Stimulated activated CD8-positive, alpha-beta memory T cell treated with anti-CD3 and anti-CD28 coated beads, Interleukin-4, amount 100 ng/mL, for 1 hour (primary cell): Measurements from ENCODE around the gene C12orf60.
"Not testable (repeated sequence)": the region's sequence is repeated elsewhere in the genome, so short reads cannot be mapped to it uniquely, and the experiment has no call there.

ENCODE experiments used
- DNase-seq, 2 donors: peaks; one replicate each; pipeline ENCODE4 v3.0.0-alpha.2; 2020; ENCODE audit warnings: low read depth in 2 of 2, low spot score in 1 of 2

The C12orf60 gene

GRCh38 chr12:14803011-14803829 lies at the start of gene C12orf60, which contains the start of gene WBP11:
Gene C12orf60 (plus strand): TSS chr12:14803670. CDS start chr12:14822936, 19,266 bp downstream.
Gene WBP11 (minus strand): TSS chr12:14803478. CDS start chr12:14801383, 2,095 bp downstream.
- peak; percentile 69 to 73 for DNase-seq

GRCh38 chr12:14756334-14757143 lies 46.9 kb upstream of the C12orf60 start:
- DNase-seq, result no peak

GRCh38 chr12:14759711-14760280 lies 43.7 kb upstream of the C12orf60 start:
- not testable (repeated sequence) for DNase-seq

DNA sequence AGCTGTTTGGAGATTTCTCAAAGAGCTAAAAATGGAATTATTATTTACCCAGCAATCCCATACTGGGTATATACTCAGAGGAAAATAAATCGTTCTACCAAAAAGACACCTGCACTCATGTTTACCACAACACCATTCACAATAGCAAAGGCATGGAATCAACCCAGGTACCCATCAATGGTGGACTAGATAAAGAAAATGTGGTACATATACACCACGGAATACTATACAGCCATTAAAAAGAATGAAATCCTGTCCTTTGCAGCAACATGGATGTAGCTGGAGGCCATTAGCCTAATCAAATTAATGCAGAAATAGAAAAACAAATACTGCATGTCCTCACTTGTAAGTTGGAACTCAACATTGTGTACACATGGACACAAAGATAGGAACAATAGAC lies 38.1 kb upstream of the C12orf60 start:
- DNase-seq, result no peak

- not testable (repeated sequence) for DNase-seq
Observed at GRCh38 chr12:14766020-14766419, 37.5 kb upstream of the C12orf60 start.

DNA sequence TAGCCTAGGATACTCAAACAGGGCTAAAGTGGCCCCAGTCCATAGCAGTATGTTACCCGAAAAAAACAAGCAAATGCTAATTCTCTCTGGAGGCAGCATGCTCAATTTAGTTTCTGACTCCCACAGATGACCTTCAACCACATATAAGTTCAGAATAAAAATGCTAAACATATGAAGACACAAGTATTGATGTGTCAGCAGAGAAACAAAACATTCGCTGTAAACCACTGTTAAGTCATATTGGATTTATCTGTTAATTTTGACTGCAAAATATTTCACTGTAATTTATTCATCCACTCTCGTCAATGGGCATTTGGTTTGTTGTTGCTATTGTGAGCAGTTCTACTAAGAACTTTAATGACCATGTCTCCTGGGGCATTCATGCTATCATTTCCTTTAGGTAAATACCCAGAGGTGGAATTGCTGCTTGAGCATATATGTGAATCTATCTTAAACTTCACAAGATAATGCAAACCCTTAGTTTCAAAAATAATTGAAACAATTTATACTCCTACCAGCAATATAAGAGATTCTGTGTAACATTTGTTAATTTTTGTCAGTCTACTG lies 36.7 kb upstream of the C12orf60 start:
- DNase-seq, result no peak

- no peak for DNase-seq
Observed at GRCh38 chr12:14767617-14768016, 35.9 kb upstream of the C12orf60 start.

- no peak for DNase-seq
Observed at GRCh38 chr12:14768823-14769405, 34.6 kb upstream of the C12orf60 start.

GRCh38 chr12:14769466-14769968 lies 34.0 kb upstream of the C12orf60 start:
- DNase-seq, result no peak

DNA sequence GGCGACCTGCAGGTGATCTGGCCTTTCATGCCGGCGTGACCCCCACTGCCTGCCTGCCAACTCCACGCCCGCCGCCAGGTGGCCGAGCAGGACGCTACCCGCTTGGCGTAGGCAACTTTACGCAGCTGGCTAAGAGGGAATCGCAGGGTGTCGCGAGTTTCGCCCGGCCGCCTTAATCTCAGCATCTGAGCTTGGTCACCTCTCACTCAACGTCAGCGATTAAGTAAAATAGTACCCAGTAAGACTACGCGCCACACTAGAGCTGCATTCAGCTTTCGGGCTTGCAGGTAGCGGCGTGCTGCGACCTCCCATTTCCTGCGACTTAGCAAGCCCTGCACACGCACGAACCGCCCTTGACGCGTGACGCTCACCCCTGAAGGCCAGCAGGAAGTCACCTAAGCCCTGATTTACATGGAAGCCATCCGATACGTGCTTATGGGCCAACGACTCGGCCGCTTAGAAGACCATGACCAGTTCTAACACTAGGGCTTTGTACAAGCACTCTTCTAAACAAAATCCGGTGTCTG lies 33.4 kb upstream of the C12orf60 start:
- DNase-seq, result peak; percentile 64 to 74

GRCh38 chr12:14770496-14771461 lies 32.7 kb upstream of the C12orf60 start:
- DNase-seq, result peak; percentile 83 to 91

- no peak for DNase-seq
Observed at GRCh38 chr12:14771651-14772137, 31.8 kb upstream of the C12orf60 start.

DNA sequence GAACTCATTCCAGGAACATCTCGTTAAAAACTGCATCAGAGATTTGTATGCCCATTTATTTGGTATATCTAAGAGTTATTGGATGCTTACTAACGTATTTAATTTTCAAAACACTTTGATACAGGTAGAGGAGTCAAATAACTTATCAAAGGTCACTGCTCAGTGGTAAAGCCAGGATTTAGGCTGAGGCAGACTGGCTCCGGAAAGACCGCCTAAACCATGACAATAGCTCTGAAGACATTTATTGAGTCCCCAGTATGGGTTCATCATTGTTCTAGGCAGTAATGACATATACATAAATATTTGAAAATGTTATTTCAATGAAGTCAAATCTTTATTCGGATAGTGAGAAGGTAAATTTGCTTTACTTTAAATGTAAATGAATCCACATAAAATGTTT lies 30.5 kb upstream of the C12orf60 start:
- no peak for DNase-seq

- DNase-seq, result peak in 1 of 2 donors; percentile 10
Observed at GRCh38 chr12:14773685-14774073, 29.8 kb upstream of the C12orf60 start.

DNA sequence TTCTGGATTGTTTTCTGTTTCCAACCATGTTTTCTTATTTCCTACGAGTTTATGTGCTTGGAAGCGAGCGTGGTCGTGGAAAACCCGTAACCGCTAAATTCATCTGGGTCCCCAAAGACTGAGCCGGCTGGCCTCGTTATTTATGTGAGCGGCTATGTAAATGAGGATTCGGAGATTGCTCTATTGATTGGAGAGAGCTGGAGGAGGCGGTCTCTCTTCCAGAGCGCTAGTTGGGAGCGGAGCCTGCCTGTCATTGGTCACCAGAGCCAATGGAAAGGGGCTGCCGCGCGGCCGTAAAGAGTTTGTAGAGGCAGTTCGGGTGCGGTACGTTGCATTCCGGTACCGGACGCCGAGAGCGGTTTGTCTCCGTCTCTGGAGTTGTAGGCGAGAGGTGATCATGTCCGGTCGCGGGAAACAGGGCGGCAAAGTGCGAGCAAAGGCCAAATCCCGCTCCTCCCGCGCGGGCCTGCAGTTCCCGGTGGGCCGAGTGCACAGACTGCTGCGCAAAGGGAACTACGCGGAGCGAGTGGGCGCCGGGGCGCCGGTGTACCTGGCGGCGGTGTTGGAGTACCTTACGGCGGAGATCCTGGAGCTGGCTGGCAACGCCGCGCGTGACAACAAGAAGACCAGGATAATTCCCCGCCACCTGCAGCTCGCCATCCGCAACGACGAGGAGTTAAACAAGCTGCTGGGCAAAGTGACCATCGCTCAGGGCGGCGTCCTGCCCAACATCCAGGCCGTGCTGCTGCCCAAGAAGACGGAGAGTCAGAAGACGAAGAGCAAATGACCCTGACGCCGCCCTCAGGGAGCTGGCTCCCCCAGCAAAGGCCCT lies 29.2 kb upstream of the C12orf60 start:
- DNase-seq, result peak; percentile 60 to 78

GRCh38 chr12:14774906-14775635 lies 28.4 kb upstream of the C12orf60 start:
- no peak for DNase-seq

DNA sequence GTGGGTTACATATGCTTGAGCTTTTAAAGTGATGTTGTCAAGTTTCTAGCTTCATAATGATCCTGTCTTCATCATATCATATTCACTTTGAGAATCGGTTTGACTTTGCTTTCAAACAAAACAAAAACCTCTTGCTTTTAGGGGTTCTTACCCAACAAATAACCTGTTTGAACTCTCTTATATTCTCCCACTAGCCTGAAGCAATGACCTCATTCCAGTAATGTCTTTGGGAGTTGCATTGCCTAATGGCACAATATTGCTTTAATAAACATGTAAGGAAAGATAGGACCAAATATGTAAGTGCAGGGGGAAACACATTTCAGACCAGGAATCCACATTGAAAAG lies 27.9 kb upstream of the C12orf60 start:
- no peak for DNase-seq
